Breast epithelium (tissue), 4 donors: ENCODE measurements around the gene SNX13. TPM values are rescaled to one million over a fixed set of nuclear protein-coding genes. Genes with fewer than 3 reads are reported as not detected.

Experiments used
- DNase-seq, 2 donors: peaks; one replicate each; pipeline ENCODE4 v3.0.0-alpha.2; 2019; ENCODE audit warnings: low spot score in 2 of 2
- H3K27ac ChIP-seq, 2 donors: fragments of 200-600 bp; sonication (generic) in 1 of 2; one replicate each; pipeline ENCODE4 v1.5.1; 2016 to 2019; ENCODE audit warnings: mild to moderate bottlenecking in 1 of 2
- H3K27me3 ChIP-seq, 2 donors: fragments of 200-600 bp; sonication (generic) in 1 of 2; one replicate each; pipeline versions ENCODE4 v1.5.1 to v1.6.0; 2017 to 2019; ENCODE audit warnings: control low read depth in 1 of 2, mild to moderate bottlenecking in 1 of 2
- H3K36me3 ChIP-seq: fragments of 200-600 bp; one replicate; pipeline ENCODE4 v1.5.1; 2019
- H3K4me1 ChIP-seq, 2 donors: fragments of 200-600 bp; sonication (generic); one replicate each; pipeline ENCODE4 v1.5.1; 2016 to 2019; ENCODE audit warnings: control low read depth in 1 of 2
- H3K4me3 ChIP-seq, 3 donors: fragments of 200-600 bp; sonication (generic); 1 replicate in 2 of 3; 2 replicates in 1 of 3; pipeline ENCODE4 v1.5.1; 2016 to 2019; ENCODE audit warnings: mild to moderate bottlenecking in 3 of 3, moderate library complexity in 2 of 3
- H3K9me3 ChIP-seq, 2 donors: fragments of 200-600 bp; sonication (generic) in 1 of 2; one replicate each; pipeline ENCODE4 v1.5.1; 2016 to 2019; ENCODE audit warnings: control low read depth in 1 of 2
- CTCF ChIP-seq, 3 donors: fragments of 450-650 bp; IDR thresholded peaks; one replicate each; pipeline ENCODE4 v1.5.1; 2016 to 2017; ENCODE audit warnings: antibody characterized with exemption in 3 of 3, mild to moderate bottlenecking in 3 of 3, moderate library complexity in 3 of 3
- POLR2A ChIP-seq: fragments of 450-650 bp; IDR thresholded peaks from one replicate; pipeline ENCODE4 v1.6.1; 2016; ENCODE audit warnings: antibody characterized with exemption, mild to moderate bottlenecking, moderate library complexity
- POLR2AphosphoS5 ChIP-seq, 3 donors: sonication (generic); formaldehyde crosslinking; IDR thresholded peaks; one replicate each; pipeline ENCODE4 v1.6.1; 2017; ENCODE audit warnings: antibody characterized with exemption in 3 of 3
- intact Hi-C: fragments of 100-400 bp; cut with DNase I; formaldehyde crosslinking; loops from one replicate; pipeline ENCODE4 v1.15.1; 2023; ENCODE audit warnings: low total_unique reads
- total RNA-seq, 3 donors: library from RNA; depleted of rRNA; stranded (reverse); fragments of >200 nt; gene quantifications; one replicate each; pipeline ENCODE4 v1.1.0, GENCODE V29; 2016

Gene SNX13
- total RNA-seq, 3 donors from 2014 or later = 62.6 to 89.9 (median 72.8) TPM

GRCh38 chr7:17745610-17746009 is 194.7 kb downstream of the SNX13 start:
- H3K4me3 ChIP-seq = no peak overlapping the region
- no peak for DNase-seq
- TF ChIP-seq POLR2AphosphoS5 (IDR thresholded peaks at IDR 0.05) (no peak), POLR2A (no peak), CTCF (IDR thresholded peaks at IDR 0.05) (no peak)
- no peaks in the 10 kb centered on the region for H3K27me3 ChIP-seq
- no peaks in the 10 kb centered on the region for H3K36me3 ChIP-seq
- no peak overlapping the region for H3K27ac ChIP-seq
- no peaks in the 10 kb centered on the region for H3K9me3 ChIP-seq
- H3K4me1 ChIP-seq = no peaks in the 10 kb centered on the region
- intact Hi-C loops = no loop called here

DNA sequence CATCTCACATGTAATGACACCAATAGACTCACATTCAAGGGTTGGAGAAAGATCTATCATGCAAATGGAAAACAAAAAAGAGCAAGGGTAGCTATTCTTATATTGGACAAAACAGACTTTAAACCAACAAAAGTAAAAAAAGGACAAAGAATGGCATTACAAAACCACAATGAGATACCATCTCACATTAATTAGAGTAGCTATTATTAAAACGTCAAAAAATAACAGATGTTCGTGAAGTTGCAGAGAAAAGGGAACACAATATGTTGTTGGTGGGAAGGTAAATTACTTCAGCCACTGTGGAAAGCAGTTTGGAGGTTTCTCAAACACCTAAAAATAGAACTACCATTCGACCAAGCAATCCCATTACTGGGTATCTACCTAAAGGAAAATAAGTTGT is 197.0 kb downstream of the SNX13 start:
- intact Hi-C loops = no loop called here
- no peaks in the 10 kb centered on the region for H3K4me1 ChIP-seq
- H3K9me3 ChIP-seq = no peaks in the 10 kb centered on the region
- H3K4me3 ChIP-seq = no peak overlapping the region
- H3K27me3 ChIP-seq = no peaks in the 10 kb centered on the region
- no peak for TF ChIP-seq POLR2A
- no peak for TF ChIP-seq POLR2AphosphoS5 (IDR thresholded peaks at IDR 0.05)
- no peak for TF ChIP-seq CTCF (IDR thresholded peaks at IDR 0.05)
- no peaks in the 10 kb centered on the region for H3K36me3 ChIP-seq
- H3K27ac ChIP-seq = no peak overlapping the region
- no peak for DNase-seq

GRCh38 chr7:17741426-17741825 is 198.9 kb downstream of the SNX13 start:
- intact Hi-C loops = no loop called here

More at GRCh38 chr7:17741426-17741825, 198.9 kb downstream of the SNX13 start:
- Histone ChIP-seq H3K9me3 (no peaks in the 10 kb centered on the region), H3K4me3 (no peak overlapping the region), H3K4me1 (no peaks in the 10 kb centered on the region), H3K27ac (no peak overlapping the region), H3K27me3 (no peaks in the 10 kb centered on the region), H3K36me3 (no peaks in the 10 kb centered on the region)
- TF ChIP-seq POLR2A = no peak
- TF ChIP-seq CTCF (IDR thresholded peaks at IDR 0.05) = no peak
- TF ChIP-seq POLR2AphosphoS5 (IDR thresholded peaks at IDR 0.05) = no peak
- no peak for DNase-seq

Other genes starting within 250 kb of the SNX13 start
- gene PRPS1L1, start 87.4 kb upstream of the SNX13 start, total RNA-seq = not detected